OCI-LY3 (cell line): ENCODE results near the gene GPR107.
A peak's percentile ranks its signal among the peaks of the same experiment; 100 is the strongest.

ENCODE experiments used
- H2AFZ ChIP-seq: fragments of 200-600, 300-600 bp; shearing (Covaris generic); 2 replicates; pipeline ENCODE4 v1.6.0; 2014; ENCODE audit warnings: antibody characterized with exemption, low read depth, low read length
- H3K27ac ChIP-seq: fragments of 200-600, 300-600 bp; sonication (generic); 2 replicates; pipeline ENCODE4 v1.5.1; 2014; ENCODE audit warnings: mild to moderate bottlenecking, low read length, moderate library complexity, mixed read lengths
- H3K27me3 ChIP-seq: fragments of 200-600, 300-600 bp; sonication (generic); 2 replicates; pipeline ENCODE4 v1.6.1; 2014; ENCODE audit warnings: low read depth, low read length, mixed read lengths
- H3K36me3 ChIP-seq: fragments of 200-600, 300-600 bp; sonication (generic); replicated peaks from 2 replicates; pipeline ENCODE3; 2014; ENCODE audit warnings: low read depth, low read length, mixed read lengths
- H3K4me1 ChIP-seq: fragments of 300-600, 200-600 bp; sonication (generic); 2 replicates; pipeline ENCODE4 v1.6.1; 2014; ENCODE audit warnings: low read length, mixed read lengths
- H3K4me2 ChIP-seq: fragments of 200-600, 300-600 bp; sonication (generic); 2 replicates; pipeline ENCODE4 v1.6.1; 2014; ENCODE audit warnings: low read length, mixed read lengths
- H3K4me3 ChIP-seq: fragments of 300-600, 200-600 bp; sonication (generic); 2 replicates; pipeline ENCODE4 v1.5.1; 2014; ENCODE audit warnings: antibody characterized with exemption, mild to moderate bottlenecking, low read length, moderate library complexity
- H3K79me2 ChIP-seq: fragments of 300-600, 200-600 bp; shearing (Covaris generic); 2 replicates; pipeline ENCODE4 v1.6.1; 2014; ENCODE audit warnings: mild to moderate bottlenecking, low read length, mixed read lengths
- H3K9ac ChIP-seq: fragments of 300-600, 200-600 bp; shearing (Covaris generic); 2 replicates; pipeline ENCODE4 v1.6.0; 2014; ENCODE audit warnings: mild to moderate bottlenecking, low read length, moderate library complexity
- H3K9me3 ChIP-seq: fragments of 200-600, 300-600 bp; shearing (Covaris generic); 2 replicates; pipeline ENCODE4 v1.6.1; 2014; ENCODE audit warnings: low read length, mixed read lengths; ENCODE audit not compliant: insufficient read depth
- H4K20me1 ChIP-seq: fragments of 200-600, 300-600 bp; sonication (generic); 2 replicates; pipeline ENCODE4 v1.6.1; 2016; ENCODE audit warnings: low read length, mixed read lengths; ENCODE audit not compliant: insufficient read depth
- EZH2phosphoT487 ChIP-seq: fragments of 200-600 bp; shearing (Covaris generic); IDR thresholded peaks from 2 replicates; pipeline ENCODE4 v1.6.1; 2018; ENCODE audit warnings: antibody characterized with exemption, mixed run types, low read depth
- TF ChIP-seq, protein P1 (sequence below): fragments of 200-600, 300-600 bp; sonication (generic); IDR thresholded peaks from 2 replicates; pipeline ENCODE4 v1.5.1; 2014; ENCODE audit warnings: antibody characterized with exemption, low read length, low read depth

The GPR107 gene

DNA sequence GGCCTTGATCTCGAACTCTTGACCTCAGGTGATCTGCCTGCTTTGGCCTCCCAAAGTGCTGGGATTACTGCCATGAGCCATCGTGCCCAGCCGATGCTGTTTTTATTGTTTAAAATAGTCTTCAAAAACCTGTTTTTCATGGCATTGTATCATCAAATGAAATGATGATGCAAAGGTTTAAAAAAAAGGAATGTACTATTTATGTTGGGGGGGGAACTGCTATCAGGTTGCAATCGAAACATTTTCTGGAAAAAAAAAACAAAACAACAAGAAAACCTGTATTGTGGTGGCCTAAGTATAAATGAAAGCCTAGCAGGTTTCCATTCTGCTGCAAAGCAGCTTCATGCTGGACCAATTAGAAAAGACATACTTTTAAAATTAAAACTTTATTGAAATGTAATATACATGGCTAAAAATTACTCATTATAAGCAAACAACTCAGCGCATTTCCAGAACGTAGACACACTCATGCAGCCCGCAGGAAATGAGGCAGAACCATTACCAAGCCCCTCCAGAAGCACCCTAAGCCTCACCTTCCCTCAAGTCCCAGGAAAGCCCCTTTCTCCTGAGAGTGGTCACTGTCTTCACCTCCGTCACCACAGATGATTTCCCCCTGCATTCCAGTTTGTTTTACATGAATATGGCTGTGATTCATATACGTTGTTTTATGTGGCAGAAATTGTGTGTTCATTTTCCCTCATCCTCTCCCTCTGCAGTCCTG, 19.0 kb downstream of the GPR107 start:
- Histone ChIP-seq H4K20me1 (peaks cover 23% of the 10 kb centered on the region; the same call in 1 of the 2 replicates), H3K36me3 (peaks cover 9% of the 10 kb centered on the region), H3K4me2 (peak overlapping the region; percentile 47), H3K9ac (no peak overlapping the region), H3K9me3 (no peaks in the 10 kb centered on the region), H3K4me3 (0 out of 2 replicates have a peak overlapping the region, but pooled peaks have one; percentile 6), H3K4me1 (peaks cover 16% of the 10 kb centered on the region), H3K79me2 (peaks cover 54% of the 10 kb centered on the region), H2AFZ (no peak overlapping the region), H3K27ac (no peak overlapping the region), H3K27me3 (no peaks in the 10 kb centered on the region)
- TF ChIP-seq, protein P1, sequence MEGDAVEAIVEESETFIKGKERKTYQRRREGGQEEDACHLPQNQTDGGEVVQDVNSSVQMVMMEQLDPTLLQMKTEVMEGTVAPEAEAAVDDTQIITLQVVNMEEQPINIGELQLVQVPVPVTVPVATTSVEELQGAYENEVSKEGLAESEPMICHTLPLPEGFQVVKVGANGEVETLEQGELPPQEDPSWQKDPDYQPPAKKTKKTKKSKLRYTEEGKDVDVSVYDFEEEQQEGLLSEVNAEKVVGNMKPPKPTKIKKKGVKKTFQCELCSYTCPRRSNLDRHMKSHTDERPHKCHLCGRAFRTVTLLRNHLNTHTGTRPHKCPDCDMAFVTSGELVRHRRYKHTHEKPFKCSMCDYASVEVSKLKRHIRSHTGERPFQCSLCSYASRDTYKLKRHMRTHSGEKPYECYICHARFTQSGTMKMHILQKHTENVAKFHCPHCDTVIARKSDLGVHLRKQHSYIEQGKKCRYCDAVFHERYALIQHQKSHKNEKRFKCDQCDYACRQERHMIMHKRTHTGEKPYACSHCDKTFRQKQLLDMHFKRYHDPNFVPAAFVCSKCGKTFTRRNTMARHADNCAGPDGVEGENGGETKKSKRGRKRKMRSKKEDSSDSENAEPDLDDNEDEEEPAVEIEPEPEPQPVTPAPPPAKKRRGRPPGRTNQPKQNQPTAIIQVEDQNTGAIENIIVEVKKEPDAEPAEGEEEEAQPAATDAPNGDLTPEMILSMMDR = no peak
- no peak for TF ChIP-seq EZH2phosphoT487

DNA sequence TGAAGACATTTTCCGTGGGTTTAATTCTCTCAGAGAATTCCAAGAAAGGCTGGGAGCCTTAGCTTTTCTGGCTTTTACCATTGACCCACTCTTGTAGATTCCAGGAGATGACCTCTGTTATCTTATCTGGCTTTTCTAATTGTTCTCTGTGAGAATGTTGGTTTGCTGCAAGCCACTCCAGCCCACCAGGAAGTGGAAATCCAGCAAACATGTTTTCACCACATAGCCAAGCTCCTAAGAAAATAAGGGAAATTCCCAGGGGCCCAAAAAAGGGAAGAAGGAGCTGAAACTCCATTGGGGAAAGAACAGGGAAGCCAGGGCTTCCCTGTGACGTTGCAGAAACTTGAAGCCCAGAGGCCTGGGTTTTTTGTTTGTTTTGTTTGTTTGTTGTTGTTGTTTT, 19.7 kb downstream of the GPR107 start:
- TF ChIP-seq, protein P1 = no peak
- TF ChIP-seq EZH2phosphoT487 = no peak
- Histone ChIP-seq H3K27me3 (no peaks in the 10 kb centered on the region), H3K36me3 (peaks cover 9% of the 10 kb centered on the region), H3K4me1 (peaks cover 16% of the 10 kb centered on the region), H3K4me2 (peak overlapping the region; percentile 47), H3K79me2 (peaks cover 47% of the 10 kb centered on the region), H3K9me3 (no peaks in the 10 kb centered on the region), H3K27ac (no peak overlapping the region), H3K9ac (no peak overlapping the region), H2AFZ (no peak overlapping the region), H4K20me1 (peaks cover 17% of the 10 kb centered on the region; the same call in 1 of the 2 replicates), H3K4me3 (0 out of 2 replicates have a peak overlapping the region, but pooled peaks have one; percentile 6)

DNA sequence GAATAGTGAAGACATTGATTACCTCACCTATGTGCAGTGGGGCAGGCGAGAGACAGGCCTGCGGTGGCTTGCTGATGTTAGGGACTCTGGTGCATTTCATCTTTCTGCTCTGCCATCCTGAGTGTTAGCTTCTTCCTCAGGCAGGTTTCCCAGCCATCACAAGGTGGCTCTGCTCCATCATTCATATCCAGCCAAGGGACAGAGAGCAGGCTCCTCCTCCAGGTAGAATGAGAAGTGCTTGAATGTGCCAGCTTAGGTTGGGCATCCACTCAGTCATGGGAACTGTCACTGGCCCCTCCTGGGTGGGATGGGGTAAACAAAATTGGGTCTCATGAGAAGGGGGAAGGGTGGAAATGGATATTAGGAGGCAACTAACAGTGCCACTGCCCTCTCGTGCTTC, 24.8 kb downstream of the GPR107 start:
- H3K27ac ChIP-seq = no peak overlapping the region
- H3K79me2 ChIP-seq = peaks cover 12% of the 10 kb centered on the region
- TF ChIP-seq EZH2phosphoT487 = no peak
- TF ChIP-seq, protein P1 = no peak
- H2AFZ ChIP-seq = no peak overlapping the region
- no peak overlapping the region for H3K9ac ChIP-seq
- H3K4me1 ChIP-seq = peaks cover 4% of the 10 kb centered on the region
- peaks cover 18% of the 10 kb centered on the region for H3K36me3 ChIP-seq
- H3K4me2 ChIP-seq = no peak overlapping the region
- H3K9me3 ChIP-seq = no peaks in the 10 kb centered on the region
- no peaks in the 10 kb centered on the region for H3K27me3 ChIP-seq
- H3K4me3 ChIP-seq = no peak overlapping the region
- H4K20me1 ChIP-seq = peaks cover 9% of the 10 kb centered on the region; the same call in 1 of the 2 replicates

DNA sequence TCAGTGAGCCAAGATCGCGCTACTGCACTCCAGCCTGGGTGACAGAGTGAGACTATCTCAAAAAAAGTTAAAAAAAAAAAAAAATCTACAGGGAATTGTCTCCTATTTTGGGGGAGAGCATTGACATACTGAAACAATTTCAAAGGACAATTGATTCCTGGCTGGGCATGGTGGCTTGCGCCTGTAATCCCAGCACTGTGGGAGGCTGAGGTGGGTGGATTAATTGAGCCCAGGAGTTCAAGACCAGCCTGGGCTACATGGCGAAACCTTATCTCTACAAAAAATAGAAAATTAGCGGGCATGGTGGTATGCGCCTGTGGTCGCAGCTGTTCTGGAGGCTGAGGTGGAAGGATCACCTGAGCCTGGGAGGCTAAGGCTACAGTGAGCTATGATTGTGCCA, 30.6 kb downstream of the GPR107 start:
- H3K79me2 ChIP-seq = no peaks in the 10 kb centered on the region
- H3K4me3 ChIP-seq = no peak overlapping the region
- peaks cover 5% of the 10 kb centered on the region for H4K20me1 ChIP-seq
- H3K4me2 ChIP-seq = no peak overlapping the region
- H3K27ac ChIP-seq = no peak overlapping the region
- peaks cover 16% of the 10 kb centered on the region for H3K36me3 ChIP-seq
- TF ChIP-seq, protein P1 = no peak
- TF ChIP-seq EZH2phosphoT487 = no peak
- H3K9me3 ChIP-seq = no peaks in the 10 kb centered on the region
- H3K9ac ChIP-seq = no peak overlapping the region
- H3K27me3 ChIP-seq = no peaks in the 10 kb centered on the region
- H2AFZ ChIP-seq = no peak overlapping the region
- no peaks in the 10 kb centered on the region for H3K4me1 ChIP-seq
